ENCODE measurements around the gene SEC16B. TPM values are rescaled to one million over a fixed set of nuclear protein-coding genes. Genes with fewer than 3 reads are reported as not detected.

SEC16B gene
- total and polyA plus RNA-seq, 9 donors: 5.5 to 8.5 (median 7.0) TPM

GRCh38 chr1:177928952-177929351, 40.9 kb downstream of the SEC16B start:
- peaks cover 2% of the 10 kb centered on the region for H3K4me1 ChIP-seq (ENCODE audit: control insufficient read depth, insufficient read depth, low read length)
- DNase-seq: no peak
- no peaks in the 10 kb centered on the region for H3K9me3 ChIP-seq (replicated peaks; ENCODE audit: control insufficient read depth, low read depth, low read length)
- no peak overlapping the region for H3K4me3 ChIP-seq (ENCODE audit: low read length)
- no CpG with 5 or more reads among the region's 2 CpGs for WGBS (ENCODE audit: insufficient coverage)
- H3K27me3 ChIP-seq (ENCODE audit: control insufficient read depth, insufficient read depth, low read length): no peaks in the 10 kb centered on the region
- H3K36me3 ChIP-seq (ENCODE audit: control insufficient read depth, insufficient read depth, low read length): peaks cover 35% of the 10 kb centered on the region
- H3K27ac ChIP-seq (ENCODE audit: low read length): no peak overlapping the region

GRCh38 chr1:177928194-177928593, 41.7 kb downstream of the SEC16B start:
- WGBS (ENCODE audit: insufficient coverage): 20% methylated on average over 1 of the region's 2 CpGs
- Histone ChIP-seq H3K36me3 (ENCODE audit: control insufficient read depth, insufficient read depth, low read length) (peaks cover 30% of the 10 kb centered on the region), H3K9me3 (replicated peaks; ENCODE audit: control insufficient read depth, low read depth, low read length) (no peaks in the 10 kb centered on the region), H3K4me3 (ENCODE audit: low read length) (no peak overlapping the region), H3K4me1 (ENCODE audit: control insufficient read depth, insufficient read depth, low read length) (peaks cover 2% of the 10 kb centered on the region), H3K27me3 (ENCODE audit: control insufficient read depth, insufficient read depth, low read length) (no peaks in the 10 kb centered on the region), H3K27ac (ENCODE audit: low read length) (no peak overlapping the region)
- DNase-seq: no peak

GRCh38 chr1:177927021-177927596, 42.7 kb downstream of the SEC16B start:
- no peak overlapping the region for H3K27ac ChIP-seq (ENCODE audit: low read length)
- H3K9me3 ChIP-seq (replicated peaks; ENCODE audit: control insufficient read depth, low read depth, low read length): no peaks in the 10 kb centered on the region
- peaks cover 2% of the 10 kb centered on the region for H3K4me1 ChIP-seq (ENCODE audit: control insufficient read depth, insufficient read depth, low read length)
- WGBS (ENCODE audit: insufficient coverage): 71% methylated on average over 4 of the region's 5 CpGs
- no peaks in the 10 kb centered on the region for H3K27me3 ChIP-seq (ENCODE audit: control insufficient read depth, insufficient read depth, low read length)
- no peak overlapping the region for H3K4me3 ChIP-seq (ENCODE audit: low read length)
- H3K36me3 ChIP-seq (ENCODE audit: control insufficient read depth, insufficient read depth, low read length): peaks cover 20% of the 10 kb centered on the region
- DNase-seq: no peak

- no peaks in the 10 kb centered on the region for H3K9me3 ChIP-seq (replicated peaks; ENCODE audit: control insufficient read depth, low read depth, low read length)
- no peak overlapping the region for H3K27ac ChIP-seq (ENCODE audit: low read length)
- peaks cover 2% of the 10 kb centered on the region for H3K4me1 ChIP-seq (ENCODE audit: control insufficient read depth, insufficient read depth, low read length)
- no peak overlapping the region for H3K4me3 ChIP-seq (ENCODE audit: low read length)
- DNase-seq: no peak
- H3K36me3 ChIP-seq (ENCODE audit: control insufficient read depth, insufficient read depth, low read length): peaks cover 16% of the 10 kb centered on the region
- H3K27me3 ChIP-seq (ENCODE audit: control insufficient read depth, insufficient read depth, low read length): no peaks in the 10 kb centered on the region
Measured at GRCh38 chr1:177926201-177926600, 43.7 kb downstream of the SEC16B start.

DNA sequence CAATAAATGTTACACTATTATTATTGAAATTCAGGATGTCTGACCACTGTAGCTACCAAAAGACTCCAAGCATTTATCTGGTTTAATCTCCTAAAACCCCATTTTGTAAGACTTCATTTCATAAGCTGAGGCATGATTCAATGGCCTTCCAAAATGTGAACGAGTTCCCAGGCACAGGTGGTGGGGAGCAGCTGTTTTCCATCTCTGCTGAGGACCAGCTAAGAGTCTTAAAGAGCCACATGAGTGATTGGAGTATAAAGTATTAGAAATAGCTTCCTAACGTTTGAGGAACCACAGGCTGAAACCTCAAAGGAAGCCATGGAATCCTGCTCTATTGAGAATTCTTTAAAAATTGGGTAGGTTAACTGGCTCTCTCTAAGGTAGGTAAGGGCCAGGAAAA, 44.9 kb downstream of the SEC16B start:
- no peak for DNase-seq
- H3K4me3 ChIP-seq (ENCODE audit: low read length): no peak overlapping the region
- H3K4me1 ChIP-seq (ENCODE audit: control insufficient read depth, insufficient read depth, low read length): peaks cover 2% of the 10 kb centered on the region
- no CpG with 5 or more reads among the region's 2 CpGs for WGBS (ENCODE audit: insufficient coverage)
- H3K27me3 ChIP-seq (ENCODE audit: control insufficient read depth, insufficient read depth, low read length): no peaks in the 10 kb centered on the region
- H3K36me3 ChIP-seq (ENCODE audit: control insufficient read depth, insufficient read depth, low read length): peaks cover 10% of the 10 kb centered on the region
- no peaks in the 10 kb centered on the region for H3K9me3 ChIP-seq (replicated peaks; ENCODE audit: control insufficient read depth, low read depth, low read length)
- no peak overlapping the region for H3K27ac ChIP-seq (ENCODE audit: low read length)

DNA sequence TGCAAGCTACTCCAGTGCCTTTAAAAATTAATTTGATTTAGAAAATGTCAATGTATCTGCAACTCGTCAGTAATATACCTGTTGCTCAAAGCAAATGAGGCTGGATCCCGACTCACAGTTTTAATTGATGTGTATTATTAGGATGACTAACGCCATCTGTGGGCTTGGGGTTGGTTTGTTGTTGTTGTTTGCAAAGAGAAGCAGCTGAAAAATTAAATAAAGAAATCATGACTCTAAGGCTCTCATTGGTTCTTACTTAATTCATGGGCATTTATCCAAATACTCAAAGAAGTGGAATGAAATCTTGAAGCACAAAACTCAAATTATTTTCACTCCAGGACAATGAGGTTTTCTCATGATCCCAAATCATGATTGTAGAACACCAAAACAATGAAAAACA, 46.4 kb downstream of the SEC16B start:
- Histone ChIP-seq H3K4me3 (ENCODE audit: low read length) (no peak overlapping the region), H3K27ac (ENCODE audit: low read length) (no peak overlapping the region), H3K4me1 (ENCODE audit: control insufficient read depth, insufficient read depth, low read length) (peaks cover 2% of the 10 kb centered on the region), H3K36me3 (ENCODE audit: control insufficient read depth, insufficient read depth, low read length) (peaks cover 3% of the 10 kb centered on the region), H3K9me3 (replicated peaks; ENCODE audit: control insufficient read depth, low read depth, low read length) (no peaks in the 10 kb centered on the region), H3K27me3 (ENCODE audit: control insufficient read depth, insufficient read depth, low read length) (no peaks in the 10 kb centered on the region)
- no peak for DNase-seq
- WGBS (ENCODE audit: insufficient coverage): no CpG with 5 or more reads among the region's 3 CpGs

DNA sequence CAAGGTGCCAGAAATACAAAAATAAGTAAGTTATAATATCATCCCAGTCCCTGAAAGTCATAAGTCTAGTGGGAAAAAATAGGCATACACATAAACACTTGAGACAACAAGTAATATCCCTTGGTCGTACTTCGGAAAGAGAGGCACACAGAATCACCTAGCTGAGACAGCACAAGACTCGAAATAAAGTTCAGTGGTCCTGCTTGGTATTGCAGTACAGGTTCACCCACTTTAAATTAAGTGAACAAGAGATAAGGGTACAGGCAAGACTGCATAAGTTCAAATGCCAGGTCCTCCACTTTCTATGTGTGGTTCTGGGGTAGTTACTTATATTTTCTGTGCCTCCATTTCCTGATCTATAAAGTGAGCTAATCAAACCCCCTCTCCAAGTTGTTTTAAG, 47.6 kb downstream of the SEC16B start:
- no peak overlapping the region for H3K27ac ChIP-seq (ENCODE audit: low read length)
- H3K4me3 ChIP-seq (ENCODE audit: low read length): no peak overlapping the region
- WGBS (ENCODE audit: insufficient coverage): 100% methylated on average over 1 of the region's 3 CpGs
- no peaks in the 10 kb centered on the region for H3K27me3 ChIP-seq (ENCODE audit: control insufficient read depth, insufficient read depth, low read length)
- H3K4me1 ChIP-seq (ENCODE audit: control insufficient read depth, insufficient read depth, low read length): peaks cover 1% of the 10 kb centered on the region
- DNase-seq: no peak
- H3K9me3 ChIP-seq (replicated peaks; ENCODE audit: control insufficient read depth, low read depth, low read length): no peaks in the 10 kb centered on the region
- H3K36me3 ChIP-seq (ENCODE audit: control insufficient read depth, insufficient read depth, low read length): peaks cover 1% of the 10 kb centered on the region

DNA sequence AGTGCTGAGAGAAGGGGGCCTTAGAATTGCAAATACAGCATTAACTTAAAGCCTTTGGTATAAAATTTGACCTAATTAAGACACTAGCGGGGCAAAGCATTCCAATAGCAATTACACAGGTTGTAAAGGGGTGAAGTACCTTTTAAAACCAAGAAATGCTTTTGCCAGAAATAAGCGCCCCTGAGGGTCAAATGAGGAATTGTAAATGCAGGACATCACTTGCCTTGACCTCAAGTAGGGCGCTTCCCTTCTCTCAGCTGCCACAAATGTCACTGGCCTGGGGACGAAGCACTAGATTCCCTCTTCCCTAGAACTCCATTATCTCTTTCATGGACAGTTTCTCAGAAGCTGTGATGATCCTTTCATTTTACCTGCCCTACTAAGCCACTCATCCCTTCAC, 48.3 kb downstream of the SEC16B start:
- Histone ChIP-seq H3K9me3 (replicated peaks; ENCODE audit: control insufficient read depth, low read depth, low read length) (no peaks in the 10 kb centered on the region), H3K27ac (ENCODE audit: low read length) (no peak overlapping the region), H3K27me3 (ENCODE audit: control insufficient read depth, insufficient read depth, low read length) (no peaks in the 10 kb centered on the region), H3K4me3 (ENCODE audit: low read length) (no peak overlapping the region), H3K36me3 (ENCODE audit: control insufficient read depth, insufficient read depth, low read length) (no peaks in the 10 kb centered on the region), H3K4me1 (ENCODE audit: control insufficient read depth, insufficient read depth, low read length) (no peaks in the 10 kb centered on the region)
- WGBS (ENCODE audit: insufficient coverage): 71% methylated on average over 3 of the region's 4 CpGs
- no peak for DNase-seq

GRCh38 chr1:177920091-177920490, 49.8 kb downstream of the SEC16B start:
- no peaks in the 10 kb centered on the region for H3K27me3 ChIP-seq (ENCODE audit: control insufficient read depth, insufficient read depth, low read length)
- no peaks in the 10 kb centered on the region for H3K36me3 ChIP-seq (ENCODE audit: control insufficient read depth, insufficient read depth, low read length)
- H3K27ac ChIP-seq (ENCODE audit: low read length): no peak overlapping the region
- H3K4me1 ChIP-seq (ENCODE audit: control insufficient read depth, insufficient read depth, low read length): no peaks in the 10 kb centered on the region
- 92% methylated on average over 2 of the region's 2 CpGs for WGBS (ENCODE audit: insufficient coverage)
- DNase-seq: no peak
- H3K9me3 ChIP-seq (replicated peaks; ENCODE audit: control insufficient read depth, low read depth, low read length): no peaks in the 10 kb centered on the region
- no peak overlapping the region for H3K4me3 ChIP-seq (ENCODE audit: low read length)

GRCh38 chr1:177915641-177916040, 54.2 kb downstream of the SEC16B start:
- Histone ChIP-seq H3K4me3 (ENCODE audit: low read length) (no peak overlapping the region), H3K9me3 (replicated peaks; ENCODE audit: control insufficient read depth, low read depth, low read length) (no peaks in the 10 kb centered on the region), H3K27me3 (ENCODE audit: control insufficient read depth, insufficient read depth, low read length) (no peaks in the 10 kb centered on the region), H3K4me1 (ENCODE audit: control insufficient read depth, insufficient read depth, low read length) (no peaks in the 10 kb centered on the region), H3K27ac (ENCODE audit: low read length) (no peak overlapping the region), H3K36me3 (ENCODE audit: control insufficient read depth, insufficient read depth, low read length) (no peaks in the 10 kb centered on the region)
- no peak for DNase-seq
- whole genome bisulfite sequencing (ENCODE audit: insufficient coverage): 90% methylated on average over 3 of the region's 3 CpGs

DNA sequence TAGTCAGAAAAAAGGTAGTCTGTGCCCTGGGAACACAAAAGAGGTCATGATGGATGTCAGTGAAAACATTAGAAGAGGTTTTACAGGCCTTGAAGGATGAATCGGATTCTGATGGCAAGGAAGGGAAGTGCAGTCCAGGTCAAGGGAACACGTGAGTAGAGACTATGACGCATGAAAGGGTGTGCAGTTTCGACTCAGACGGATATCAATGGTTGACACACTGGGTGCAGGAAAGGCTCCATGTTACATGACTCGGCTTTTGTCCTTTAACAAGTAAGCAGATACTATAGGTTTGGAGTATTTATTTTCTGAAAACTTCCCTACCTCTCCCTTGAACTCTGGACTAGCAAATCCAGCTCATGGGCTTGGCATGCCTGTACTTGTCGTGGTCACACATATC, 55.3 kb downstream of the SEC16B start:
- no peak overlapping the region for H3K4me3 ChIP-seq (ENCODE audit: low read length)
- H3K27ac ChIP-seq (ENCODE audit: low read length): no peak overlapping the region
- 89% methylated on average over 6 of the region's 7 CpGs for WGBS (ENCODE audit: insufficient coverage)
- no peaks in the 10 kb centered on the region for H3K4me1 ChIP-seq (ENCODE audit: control insufficient read depth, insufficient read depth, low read length)
- H3K9me3 ChIP-seq (replicated peaks; ENCODE audit: control insufficient read depth, low read depth, low read length): no peaks in the 10 kb centered on the region
- H3K27me3 ChIP-seq (ENCODE audit: control insufficient read depth, insufficient read depth, low read length): no peaks in the 10 kb centered on the region
- no peak for DNase-seq
- H3K36me3 ChIP-seq (ENCODE audit: control insufficient read depth, insufficient read depth, low read length): no peaks in the 10 kb centered on the region
